Thoracic aorta (tissue), 2 donors: ENCODE measurements around the gene B4GALT2. TPM values are rescaled to one million over a fixed set of nuclear protein-coding genes. Genes with fewer than 3 reads are reported as not detected.

ENCODE experiments used
- ATAC-seq: fragments of 150-250 bp; one replicate; pipeline ENCODE4 v1.8.0; 2017; ENCODE audit warnings: low read depth; ENCODE audit not compliant: insufficient number of reproducible peaks, low FRiP score
- DNase-seq: peaks from one replicate; pipeline ENCODE4 v3.0.0-alpha.2; 2020; ENCODE audit warnings: low spot score
- H3K27ac ChIP-seq, 2 donors: fragments of 200-600 bp; sonication (generic); 1 replicate in 1 of 2; 2 replicates in 1 of 2; pipeline ENCODE4 v1.5.1; 2016; ENCODE audit warnings: mild to moderate bottlenecking in 2 of 2, moderate library complexity in 2 of 2
- H3K27me3 ChIP-seq: fragments of 200-600 bp; sonication (generic); replicated peaks from 2 replicates; pipeline ENCODE4 v1.6.0; 2016; ENCODE audit warnings: mild to moderate bottlenecking; ENCODE audit not compliant: insufficient read depth
- H3K36me3 ChIP-seq: fragments of 200-600 bp; sonication (generic); one replicate; pipeline ENCODE4 v1.5.1; 2016
- H3K4me1 ChIP-seq, 2 donors: fragments of 200-600 bp; sonication (generic); 1 replicate in 1 of 2; 2 replicates in 1 of 2; pipeline versions ENCODE4 v1.5.1 to v1.6.0; 2016; ENCODE audit warnings: low read depth in 2 of 2, mild to moderate bottlenecking in 1 of 2; ENCODE audit not compliant: control insufficient read depth in 1 of 2
- H3K4me3 ChIP-seq: fragments of 200-600 bp; sonication (generic); 2 replicates; pipeline ENCODE4 v1.5.1; 2016; ENCODE audit warnings: mild to moderate bottlenecking
- H3K9me3 ChIP-seq: fragments of 200-600 bp; sonication (generic); 2 replicates; pipeline ENCODE4 v1.5.1; 2016
- total RNA-seq, 2 donors: library from RNA; depleted of rRNA; stranded (reverse); fragments of >200 nt; gene quantifications; one replicate each; pipeline versions ENCODE4 v1.1.0 to v1.2.3, GENCODE V29; 2016
- TF ChIP-seq, protein P1 (sequence below): fragments of 200-600 bp; sonication (generic); IDR thresholded peaks from one replicate; pipeline ENCODE4 v1.5.1; 2019; ENCODE audit warnings: antibody characterized with exemption

B4GALT2 gene
- total RNA-seq, 2 donors from 2014 or later: 34.8 to 51.6 TPM

GRCh38 chr1:44021581-44022321, 42.7 kb downstream of the B4GALT2 start:
- H3K27me3 ChIP-seq: no peaks in the 10 kb centered on the region
- peaks cover 0 to 19% of the 10 kb centered on the region in 2 donors for H3K4me1 ChIP-seq
- ATAC-seq (no peak), DNase-seq (no peak)
- no peaks in the 10 kb centered on the region for H3K36me3 ChIP-seq
- H3K4me3 ChIP-seq: no peak overlapping the region
- TF ChIP-seq, protein P1, sequence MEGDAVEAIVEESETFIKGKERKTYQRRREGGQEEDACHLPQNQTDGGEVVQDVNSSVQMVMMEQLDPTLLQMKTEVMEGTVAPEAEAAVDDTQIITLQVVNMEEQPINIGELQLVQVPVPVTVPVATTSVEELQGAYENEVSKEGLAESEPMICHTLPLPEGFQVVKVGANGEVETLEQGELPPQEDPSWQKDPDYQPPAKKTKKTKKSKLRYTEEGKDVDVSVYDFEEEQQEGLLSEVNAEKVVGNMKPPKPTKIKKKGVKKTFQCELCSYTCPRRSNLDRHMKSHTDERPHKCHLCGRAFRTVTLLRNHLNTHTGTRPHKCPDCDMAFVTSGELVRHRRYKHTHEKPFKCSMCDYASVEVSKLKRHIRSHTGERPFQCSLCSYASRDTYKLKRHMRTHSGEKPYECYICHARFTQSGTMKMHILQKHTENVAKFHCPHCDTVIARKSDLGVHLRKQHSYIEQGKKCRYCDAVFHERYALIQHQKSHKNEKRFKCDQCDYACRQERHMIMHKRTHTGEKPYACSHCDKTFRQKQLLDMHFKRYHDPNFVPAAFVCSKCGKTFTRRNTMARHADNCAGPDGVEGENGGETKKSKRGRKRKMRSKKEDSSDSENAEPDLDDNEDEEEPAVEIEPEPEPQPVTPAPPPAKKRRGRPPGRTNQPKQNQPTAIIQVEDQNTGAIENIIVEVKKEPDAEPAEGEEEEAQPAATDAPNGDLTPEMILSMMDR: no peak
- no peak overlapping the region for H3K27ac ChIP-seq
- H3K9me3 ChIP-seq: no peaks in the 10 kb centered on the region

GRCh38 chr1:44024031-44024902, 45.3 kb downstream of the B4GALT2 start:
- TF ChIP-seq, protein P1: no peak
- DNase-seq (no peak), ATAC-seq (no peak)
- no peaks in the 10 kb centered on the region for H3K36me3 ChIP-seq
- H3K4me3 ChIP-seq: no peak overlapping the region
- no peak overlapping the region for H3K27ac ChIP-seq
- H3K9me3 ChIP-seq: no peaks in the 10 kb centered on the region
- peaks cover 2 to 20% of the 10 kb centered on the region in 2 donors for H3K4me1 ChIP-seq
- H3K27me3 ChIP-seq: no peaks in the 10 kb centered on the region

- no peak for ATAC-seq
- Histone ChIP-seq H3K27ac (no peak overlapping the region), H3K36me3 (no peaks in the 10 kb centered on the region), H3K27me3 (no peaks in the 10 kb centered on the region), H3K4me3 (no peak overlapping the region), H3K9me3 (no peaks in the 10 kb centered on the region), H3K4me1 (peaks cover 5 to 17% of the 10 kb centered on the region in 2 donors)
- DNase-seq: no peak
- TF ChIP-seq, protein P1: no peak
These were observed 46.0 kb downstream of the B4GALT2 start for GRCh38 chr1:44024903-44025525.

DNA sequence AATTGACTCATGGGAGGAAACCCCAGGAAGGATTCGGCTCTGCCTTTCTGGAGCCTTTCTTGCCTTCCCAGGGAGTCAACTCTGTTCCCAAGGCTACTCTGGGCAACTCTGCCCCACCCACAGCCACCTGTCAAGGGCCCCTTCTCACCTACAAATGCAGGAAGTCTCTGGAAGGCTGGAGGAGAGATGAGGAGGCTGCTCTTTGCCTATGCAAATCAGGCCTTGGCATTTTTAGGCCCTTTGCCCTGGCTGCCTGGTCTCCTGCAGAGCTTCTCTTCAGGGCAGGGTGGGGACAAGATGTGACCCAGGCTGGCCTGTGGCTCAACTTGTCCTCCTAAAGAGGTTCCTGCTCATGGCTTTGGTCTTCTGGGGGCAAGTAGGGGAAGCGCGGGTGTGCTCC, 46.8 kb downstream of the B4GALT2 start:
- Histone ChIP-seq H3K9me3 (no peaks in the 10 kb centered on the region), H3K4me3 (no peak overlapping the region), H3K27ac (no peak overlapping the region), H3K4me1 (peaks cover 5 to 10% of the 10 kb centered on the region in 2 donors), H3K36me3 (no peaks in the 10 kb centered on the region), H3K27me3 (no peaks in the 10 kb centered on the region)
- TF ChIP-seq, protein P1: no peak
- DNase-seq (no peak), ATAC-seq (no peak)

DNA sequence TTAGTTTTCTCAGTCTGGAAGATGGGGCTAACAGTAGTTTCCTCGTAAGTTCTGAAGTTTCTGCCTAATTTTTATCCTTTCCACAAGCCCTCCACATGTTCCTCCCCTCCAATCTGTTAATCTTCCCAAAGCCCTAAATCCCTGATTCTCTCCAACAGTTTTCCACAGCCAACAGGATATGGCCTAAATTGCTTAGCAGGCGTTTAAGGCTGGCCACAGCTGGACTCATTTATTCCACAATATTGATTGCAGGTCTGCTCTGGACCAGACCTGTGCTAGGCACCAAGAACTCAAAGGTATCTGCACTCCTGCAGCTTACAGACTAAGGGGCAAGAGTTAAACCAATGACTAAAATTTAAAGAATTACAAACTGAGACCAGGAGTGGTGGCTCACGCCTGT, 48.3 kb downstream of the B4GALT2 start:
- no peak overlapping the region for H3K27ac ChIP-seq
- TF ChIP-seq, protein P1: no peak
- no peak for DNase-seq
- H3K4me1 ChIP-seq: peaks cover 12 to 20% of the 10 kb centered on the region in 2 donors
- no peaks in the 10 kb centered on the region for H3K9me3 ChIP-seq
- H3K4me3 ChIP-seq: no peak overlapping the region
- no peaks in the 10 kb centered on the region for H3K36me3 ChIP-seq
- H3K27me3 ChIP-seq: no peaks in the 10 kb centered on the region
- ATAC-seq: no peak
